GM12873 (cell line): ENCODE measurements around the gene FBXL13.

ENCODE experiments used
- TF ChIP-seq, protein P1 (sequence below): IDR thresholded peaks from 2 replicates; pipeline ENCODE4 v1.5.1; 2012; ENCODE audit warnings: low read depth, mild to moderate bottlenecking, moderate library complexity, low read length, control low read depth; ENCODE audit not compliant: insufficient read depth; ENCODE audit errors: missing control alignments

Gene FBXL13

DNA sequence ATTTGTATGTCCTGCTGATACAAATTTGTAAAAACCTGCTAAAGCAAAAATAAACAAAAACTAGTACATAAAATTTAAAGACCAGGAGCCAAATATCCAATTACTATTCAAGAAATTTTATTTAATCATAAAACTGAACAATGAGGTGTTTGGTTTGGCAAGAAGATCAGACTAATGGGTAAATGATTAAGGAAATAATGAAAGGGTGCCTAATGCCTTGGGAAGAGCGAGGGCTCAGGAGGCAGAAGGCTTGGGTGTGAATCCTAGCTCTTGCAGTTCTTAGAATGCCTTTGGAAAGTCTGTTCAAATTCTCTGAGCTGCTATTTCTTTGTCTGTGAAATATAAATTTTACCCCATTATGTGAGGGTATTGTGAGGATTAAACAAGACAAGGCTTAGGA lies 41.9 kb upstream of the FBXL13 start:
- TF ChIP-seq, protein P1, sequence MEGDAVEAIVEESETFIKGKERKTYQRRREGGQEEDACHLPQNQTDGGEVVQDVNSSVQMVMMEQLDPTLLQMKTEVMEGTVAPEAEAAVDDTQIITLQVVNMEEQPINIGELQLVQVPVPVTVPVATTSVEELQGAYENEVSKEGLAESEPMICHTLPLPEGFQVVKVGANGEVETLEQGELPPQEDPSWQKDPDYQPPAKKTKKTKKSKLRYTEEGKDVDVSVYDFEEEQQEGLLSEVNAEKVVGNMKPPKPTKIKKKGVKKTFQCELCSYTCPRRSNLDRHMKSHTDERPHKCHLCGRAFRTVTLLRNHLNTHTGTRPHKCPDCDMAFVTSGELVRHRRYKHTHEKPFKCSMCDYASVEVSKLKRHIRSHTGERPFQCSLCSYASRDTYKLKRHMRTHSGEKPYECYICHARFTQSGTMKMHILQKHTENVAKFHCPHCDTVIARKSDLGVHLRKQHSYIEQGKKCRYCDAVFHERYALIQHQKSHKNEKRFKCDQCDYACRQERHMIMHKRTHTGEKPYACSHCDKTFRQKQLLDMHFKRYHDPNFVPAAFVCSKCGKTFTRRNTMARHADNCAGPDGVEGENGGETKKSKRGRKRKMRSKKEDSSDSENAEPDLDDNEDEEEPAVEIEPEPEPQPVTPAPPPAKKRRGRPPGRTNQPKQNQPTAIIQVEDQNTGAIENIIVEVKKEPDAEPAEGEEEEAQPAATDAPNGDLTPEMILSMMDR, result no peak

DNA sequence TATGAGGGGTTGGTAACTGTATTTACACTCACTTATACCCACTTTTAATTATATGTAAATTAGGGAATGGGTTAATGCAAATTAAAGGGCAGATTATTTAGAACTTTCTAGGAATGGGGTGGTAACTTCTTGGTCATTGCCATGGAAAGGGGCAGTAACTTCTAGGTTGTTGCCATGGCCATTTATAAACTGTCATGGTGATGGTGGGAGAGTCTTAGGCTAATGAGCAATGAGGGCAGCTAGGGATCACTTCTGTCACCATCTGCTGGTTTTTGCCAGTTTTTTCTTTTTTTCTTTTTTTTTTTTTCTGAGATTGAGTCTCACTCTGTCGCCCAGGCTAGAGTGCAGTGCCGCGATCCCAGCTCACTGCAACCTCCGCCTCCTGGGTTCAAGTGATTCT lies 41.2 kb upstream of the FBXL13 start:
- TF ChIP-seq, protein P1, result no peak

DNA sequence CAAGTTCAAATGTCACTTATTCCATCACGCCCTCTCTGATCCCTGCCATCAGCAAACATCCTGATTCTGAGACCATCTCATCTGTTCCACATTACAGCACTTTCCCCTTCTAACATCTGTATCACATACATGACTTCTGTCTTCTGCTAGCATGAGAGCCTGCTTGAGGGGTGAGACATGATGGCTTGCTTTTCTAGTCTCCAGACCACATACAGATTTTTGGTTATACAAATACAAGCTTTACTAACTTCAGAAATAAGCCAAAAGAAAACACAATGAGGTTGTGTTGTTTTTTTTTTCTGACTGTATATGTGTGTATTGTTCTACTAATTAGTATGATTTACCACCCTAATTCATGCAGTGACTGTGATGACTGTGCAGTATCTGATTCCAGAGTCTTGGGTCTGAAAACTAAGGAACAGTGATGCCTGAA lies 40.0 kb upstream of the FBXL13 start:
- TF ChIP-seq, protein P1, result no peak

DNA sequence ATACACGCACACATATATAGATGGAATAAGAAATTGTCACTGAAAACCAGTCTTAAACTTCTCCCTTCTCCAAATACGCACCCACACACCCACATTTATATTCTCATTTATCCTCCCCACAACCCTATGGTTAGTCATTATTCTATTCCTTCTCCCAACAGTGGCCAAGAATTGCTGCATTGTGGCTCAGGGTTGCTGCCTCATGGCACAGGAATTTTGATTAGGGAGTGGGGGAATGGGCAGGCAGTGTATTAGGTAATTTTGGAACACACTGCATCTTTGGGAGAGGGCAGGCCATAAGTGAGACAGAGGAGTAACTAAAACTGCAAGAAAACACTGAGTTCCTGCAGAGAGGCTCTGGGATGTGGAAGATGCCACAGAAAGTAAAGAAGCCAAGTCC lies 38.6 kb upstream of the FBXL13 start:
- TF ChIP-seq, protein P1, result no peak

DNA sequence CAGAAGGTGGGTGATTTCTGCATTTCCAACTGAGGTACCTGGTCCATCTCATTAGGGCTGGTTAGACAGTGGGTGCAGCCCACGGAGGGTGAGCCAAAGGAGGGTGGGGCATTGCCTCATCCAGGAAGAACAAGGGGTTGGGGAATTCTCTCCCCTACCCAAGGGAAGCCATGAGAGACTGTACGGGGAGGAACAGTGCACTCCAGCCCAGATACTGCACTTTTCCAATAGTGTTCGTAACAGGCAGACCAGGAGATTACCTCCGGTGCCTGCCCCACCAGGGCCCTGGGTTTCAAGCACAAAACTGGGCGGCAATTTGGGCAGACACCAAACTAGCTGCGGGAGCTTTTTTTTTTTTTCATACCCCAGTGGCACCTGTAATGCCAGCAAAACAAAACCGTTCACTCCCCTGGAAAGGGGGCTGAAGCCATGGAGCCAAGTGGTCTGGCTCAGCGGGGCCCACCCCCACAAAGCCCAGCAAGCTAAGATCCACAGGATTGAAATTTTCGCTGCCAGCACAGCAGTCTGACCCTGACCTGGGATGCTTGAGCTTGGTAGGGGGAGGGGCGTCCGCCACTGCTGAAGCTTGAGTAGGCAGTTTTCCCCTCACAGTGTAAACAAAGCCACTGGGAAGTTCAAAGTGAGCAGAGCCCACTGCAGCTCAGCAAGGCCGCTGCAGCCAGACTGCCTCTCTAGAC lies 31.6 kb upstream of the FBXL13 start:
- TF ChIP-seq, protein P1, result no peak

DNA sequence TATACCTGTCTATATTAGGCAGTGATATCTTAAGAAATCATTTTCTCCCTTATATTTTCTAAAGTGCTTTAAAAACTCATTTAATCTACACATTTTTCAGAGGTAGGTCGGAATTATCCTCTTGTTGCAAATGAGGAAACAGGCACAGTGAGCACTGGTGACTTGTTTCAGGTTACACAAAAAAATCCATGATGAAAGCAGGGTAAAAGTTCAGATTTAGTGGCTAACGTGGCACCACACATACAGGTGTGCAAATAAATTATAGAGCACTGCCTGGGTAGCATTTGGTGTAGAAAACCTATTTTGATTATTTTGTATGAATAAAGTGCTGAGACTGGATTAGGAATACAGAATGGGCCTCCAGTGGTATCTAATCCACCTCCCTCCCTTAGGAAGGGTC lies 26.9 kb upstream of the FBXL13 start:
- TF ChIP-seq, protein P1, result no peak

DNA sequence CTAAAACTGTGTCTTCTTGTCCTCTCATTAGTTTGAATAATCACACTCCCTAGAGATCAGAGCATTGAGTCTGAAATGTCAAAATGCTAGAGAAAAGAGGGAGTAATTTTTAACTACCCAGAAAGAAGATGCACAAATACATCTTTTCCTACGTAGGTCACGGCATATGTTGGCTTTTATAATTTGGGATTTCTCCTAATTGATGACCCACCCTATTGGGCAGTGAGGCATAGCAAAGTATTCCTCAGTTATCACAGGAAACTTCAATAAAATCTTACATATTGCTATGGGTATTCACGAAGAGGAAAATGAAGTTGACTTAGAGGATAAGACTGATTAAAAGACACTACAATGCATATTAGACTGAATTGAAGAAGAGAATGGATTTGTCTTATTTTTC lies 25.8 kb upstream of the FBXL13 start:
- TF ChIP-seq, protein P1, result no peak
